ENCODE data around the gene ZFYVE26.

DNA sequence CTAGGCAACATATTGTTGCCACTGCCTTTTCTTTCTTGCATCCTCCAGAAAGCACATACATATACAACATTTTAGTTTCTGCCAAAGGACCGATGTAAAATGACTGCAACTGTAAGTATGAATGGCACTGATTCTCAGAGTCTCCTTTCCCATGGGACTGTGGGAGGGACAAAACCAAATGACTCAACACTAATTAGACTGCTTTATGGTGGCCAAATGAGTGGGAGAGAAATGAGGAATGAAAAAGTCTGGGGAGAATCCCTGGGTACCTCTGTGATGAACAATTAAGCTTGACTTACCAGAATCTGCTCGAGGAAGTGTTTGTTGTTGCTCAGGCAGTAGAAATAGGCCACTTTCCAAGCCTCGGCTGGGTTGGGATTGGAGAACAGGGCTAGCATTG lies 10.1 kb downstream of the ZFYVE26 start:
- TF ChIP-seq POLR2AphosphoS5 (IDR thresholded peaks at IDR 0.05; ENCODE audit: low read depth, low read length) (no peak), POLR2A (IDR thresholded peaks at IDR 0.05; ENCODE audit: low read depth, low read length) (no peak)

Measured in GM12892 (cell line).